Esophagus muscularis mucosa (tissue), 4 donors: ENCODE measurements around the gene NKX3-2.

Experiments used
- CTCF ChIP-seq, 3 experiments: fragments of 200-600 bp in 2 of 3; fragments of 450-650 bp in 1 of 3; sonication (generic) in 2 of 3; IDR thresholded peaks; one replicate each; pipeline ENCODE4 v1.5.1; 2017 to 2019; ENCODE audit warnings: antibody characterized with exemption in 3 of 3, mild to moderate bottlenecking in 2 of 3, moderate library complexity in 1 of 3
- EP300 ChIP-seq: sonication (generic); formaldehyde crosslinking; IDR thresholded peaks from one replicate; pipeline ENCODE4 v1.6.1; 2017; ENCODE audit warnings: antibody characterized with exemption
- POLR2A ChIP-seq: fragments of 450-650 bp; IDR thresholded peaks from one replicate; pipeline ENCODE4 v1.6.1; 2017; ENCODE audit warnings: antibody characterized with exemption, moderate library complexity, mild to moderate bottlenecking, low read depth
- POLR2AphosphoS5 ChIP-seq, 2 donors: sonication (generic); formaldehyde crosslinking; IDR thresholded peaks; one replicate each; pipeline ENCODE4 v1.6.1; 2017; ENCODE audit warnings: antibody characterized with exemption in 2 of 2

DNA sequence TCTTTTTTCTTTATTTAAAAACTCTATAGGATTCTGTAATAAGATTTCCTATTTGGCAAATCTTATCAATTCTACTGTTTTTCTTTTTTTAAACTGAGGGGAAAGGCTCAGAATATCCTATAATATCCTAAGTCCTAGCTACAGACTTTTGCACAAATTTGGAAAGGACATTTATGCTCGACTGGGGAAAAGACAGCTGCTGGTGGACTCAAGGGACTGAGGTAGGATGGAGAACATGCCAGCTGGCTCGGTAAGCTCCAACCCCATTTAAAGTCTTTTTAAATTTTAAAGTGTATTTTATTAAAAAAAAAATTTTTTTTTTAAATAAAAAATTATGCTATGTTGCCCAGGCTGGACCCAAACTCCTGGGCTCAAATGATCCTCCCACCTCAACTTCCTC is 46.5 kb upstream of the NKX3-2 start:
- no peak for TF ChIP-seq POLR2AphosphoS5 (IDR thresholded peaks at IDR 0.05)
- no peak for TF ChIP-seq CTCF (IDR thresholded peaks at IDR 0.05)
- TF ChIP-seq POLR2A = no peak
- no peak for TF ChIP-seq EP300
